Measurements from ENCODE around the gene TECTB. TPM values are rescaled to one million over a fixed set of nuclear protein-coding genes. Genes with fewer than 3 reads are reported as not detected.
A peak's percentile ranks its signal among the peaks of the same experiment; 100 is the strongest.

The TECTB gene
- total RNA-seq, 1 experiment from 2014 or later, result not detected

- no peaks in the 10 kb centered on the region for H3K9me3 ChIP-seq (ENCODE audit: low read length)
- no peak overlapping the region for H2AFZ ChIP-seq (ENCODE audit: low read length)
- no peaks in the 10 kb centered on the region for H3K36me3 ChIP-seq (ENCODE audit: low read depth, low read length)
- no peak for DNase-seq
- no TSS peak for BruUV-seq (replicated peaks)
- no peaks in the 10 kb centered on the region for H3K9me2 ChIP-seq (replicated peaks; ENCODE audit: low read length)
- ATAC-seq, result no peak
- H3F3A ChIP-seq (ENCODE audit: low read length, unreplicated experiment), result no peaks in the 10 kb centered on the region
- no peak overlapping the region for H3K4me2 ChIP-seq (ENCODE audit: low read length)
- H3K79me2 ChIP-seq (ENCODE audit: low read length), result no peaks in the 10 kb centered on the region
- no peak overlapping the region for H3K4me3 ChIP-seq (ENCODE audit: low read length)
- H3K27me3 ChIP-seq (ENCODE audit: low read length), result no peaks in the 10 kb centered on the region
- H3K9ac ChIP-seq (ENCODE audit: low read length), result no peak overlapping the region
- ChIA-PET POLR2A (ENCODE audit: unreplicated experiment) (no interaction called here), CTCF (no interaction called here)
- no peak overlapping the region for H3K27ac ChIP-seq (ENCODE audit: low read length)
- H4K20me1 ChIP-seq (ENCODE audit: low read length), result no peaks in the 10 kb centered on the region
- TF ChIP-seq CTCF (conservative IDR thresholded peaks at IDR 0.05; ENCODE audit: low read depth, low read length) (no peak), EZH2phosphoT487 (IDR thresholded peaks at IDR 0.05; ENCODE audit: borderline replicate concordance, low read length) (no peak), EZH2 (IDR thresholded peaks at IDR 0.05; ENCODE audit: low read length, unreplicated experiment) (no peak)
- intact Hi-C loops (cut with micrococcal nuclease), result no loop called here
- no peaks in the 10 kb centered on the region for H3K4me1 ChIP-seq (ENCODE audit: insufficient read depth, low read length)
These were observed 47.0 kb downstream of the TECTB start for GRCh38 chr10:112330162-112330561.

- BruUV-seq (replicated peaks), result no TSS peak
- H3K9me3 ChIP-seq (ENCODE audit: low read length), result no peaks in the 10 kb centered on the region
- CTCF ChIA-PET, result no interaction called here
- POLR2A ChIA-PET (ENCODE audit: unreplicated experiment), result no interaction called here
- no peak overlapping the region for H3K4me3 ChIP-seq (ENCODE audit: low read length)
- H3K4me2 ChIP-seq (ENCODE audit: low read length), result no peak overlapping the region
- H4K20me1 ChIP-seq (ENCODE audit: low read length), result no peaks in the 10 kb centered on the region
- DNase-seq, result no peak
- no peak for TF ChIP-seq EZH2phosphoT487 (IDR thresholded peaks at IDR 0.05; ENCODE audit: borderline replicate concordance, low read length)
- no peak for TF ChIP-seq EZH2 (IDR thresholded peaks at IDR 0.05; ENCODE audit: low read length, unreplicated experiment)
- TF ChIP-seq CTCF (conservative IDR thresholded peaks at IDR 0.05; ENCODE audit: low read depth, low read length), result no peak
- ATAC-seq, result peak; percentile 48
- no peaks in the 10 kb centered on the region for H3K4me1 ChIP-seq (ENCODE audit: insufficient read depth, low read length)
- intact Hi-C loops (cut with micrococcal nuclease), result no loop called here
- no peaks in the 10 kb centered on the region for H3K9me2 ChIP-seq (replicated peaks; ENCODE audit: low read length)
- H2AFZ ChIP-seq (ENCODE audit: low read length), result no peak overlapping the region
- H3F3A ChIP-seq (ENCODE audit: low read length, unreplicated experiment), result no peaks in the 10 kb centered on the region
- no peak overlapping the region for H3K9ac ChIP-seq (ENCODE audit: low read length)
- H3K79me2 ChIP-seq (ENCODE audit: low read length), result no peaks in the 10 kb centered on the region
- H3K27me3 ChIP-seq (ENCODE audit: low read length), result no peaks in the 10 kb centered on the region
- H3K27ac ChIP-seq (ENCODE audit: low read length), result no peak overlapping the region
- H3K36me3 ChIP-seq (ENCODE audit: low read depth, low read length), result no peaks in the 10 kb centered on the region
These were observed 47.5 kb downstream of the TECTB start for GRCh38 chr10:112330607-112331160.

GRCh38 chr10:112332022-112332421 is 48.8 kb downstream of the TECTB start:
- POLR2A ChIA-PET (ENCODE audit: unreplicated experiment), result no interaction called here
- TF ChIP-seq EZH2 (IDR thresholded peaks at IDR 0.05; ENCODE audit: low read length, unreplicated experiment) (no peak), EZH2phosphoT487 (IDR thresholded peaks at IDR 0.05; ENCODE audit: borderline replicate concordance, low read length) (no peak), CTCF (conservative IDR thresholded peaks at IDR 0.05; ENCODE audit: low read depth, low read length) (no peak)
- Histone ChIP-seq H3K36me3 (ENCODE audit: low read depth, low read length) (no peaks in the 10 kb centered on the region), H3K9me2 (replicated peaks; ENCODE audit: low read length) (no peaks in the 10 kb centered on the region), H3F3A (ENCODE audit: low read length, unreplicated experiment) (no peaks in the 10 kb centered on the region), H3K4me1 (ENCODE audit: insufficient read depth, low read length) (no peaks in the 10 kb centered on the region), H4K20me1 (ENCODE audit: low read length) (no peaks in the 10 kb centered on the region), H3K4me3 (ENCODE audit: low read length) (no peak overlapping the region), H3K27me3 (ENCODE audit: low read length) (no peaks in the 10 kb centered on the region), H3K79me2 (ENCODE audit: low read length) (no peaks in the 10 kb centered on the region), H3K9ac (ENCODE audit: low read length) (no peak overlapping the region), H3K9me3 (ENCODE audit: low read length) (no peaks in the 10 kb centered on the region), H3K27ac (ENCODE audit: low read length) (no peak overlapping the region), H3K4me2 (ENCODE audit: low read length) (no peak overlapping the region), H2AFZ (ENCODE audit: low read length) (no peak overlapping the region)
- no peak for ATAC-seq
- intact Hi-C loops (cut with micrococcal nuclease), result no loop called here
- CTCF ChIA-PET, result no interaction called here
- no TSS peak for BruUV-seq (replicated peaks)
- DNase-seq, result no peak

Data from PC-3 (cell line).